GM23338 (cell line): ENCODE measurements around the gene CAMTA1. TPM values are rescaled to one million over a fixed set of nuclear protein-coding genes. Genes with fewer than 3 reads are reported as not detected.
A peak's percentile ranks its signal among the peaks of the same experiment; 100 is the strongest.

Experiments
- ATAC-seq: fragments of 200-7000 bp; cut with Tn5 transposase; 3 replicates; pipeline ENCODE4 v1.9.1; 2020
- DNase-seq: peaks from one replicate; pipeline ENCODE4 v3.0.0-alpha.2; 2015; ENCODE audit warnings: low spot score
- H2AFZ ChIP-seq: fragments of 200-600 bp; sonication (generic); 2 replicates; pipeline ENCODE4 v1.8.0; 2016; ENCODE audit warnings: antibody characterized with exemption, mild to moderate bottlenecking, moderate library complexity
- H3F3A ChIP-seq: fragments of 200-600 bp; sonication (generic); replicated peaks from 2 replicates; pipeline ENCODE4 v1.8.0; 2017; ENCODE audit warnings: antibody characterized with exemption, mixed run types, low read depth
- H3K27ac ChIP-seq: fragments of 200-600 bp; sonication (generic); 2 replicates; pipeline ENCODE4 v1.6.1; 2016; ENCODE audit warnings: low read depth
- H3K27me3 ChIP-seq: fragments of 200-600 bp; sonication (generic); 2 replicates; pipeline ENCODE4 v1.8.0; 2016; ENCODE audit warnings: mild to moderate bottlenecking, mixed run types, moderate library complexity; ENCODE audit not compliant: insufficient read depth
- H3K36me3 ChIP-seq: fragments of 200-600 bp; sonication (generic); 2 replicates; pipeline ENCODE4 v1.8.0; 2016; ENCODE audit warnings: mild to moderate bottlenecking; ENCODE audit not compliant: insufficient read depth
- H3K4me1 ChIP-seq: fragments of 200-600 bp; sonication (generic); 2 replicates; pipeline ENCODE4 v1.8.0; 2016; ENCODE audit warnings: mild to moderate bottlenecking, moderate library complexity; ENCODE audit not compliant: insufficient read depth
- H3K4me2 ChIP-seq: fragments of 200-600 bp; sonication (generic); 2 replicates; pipeline ENCODE4 v1.7.1; 2017; ENCODE audit warnings: mixed run types
- H3K4me3 ChIP-seq: fragments of 200-600 bp; sonication (generic); 2 replicates; pipeline ENCODE4 v1.6.1; 2016; ENCODE audit warnings: mixed run types
- H3K79me2 ChIP-seq: fragments of 200-600 bp; sonication (generic); replicated peaks from 2 replicates; pipeline ENCODE4 v1.8.0; 2017; ENCODE audit warnings: mild to moderate bottlenecking; ENCODE audit not compliant: insufficient read depth
- H3K9me2 ChIP-seq: fragments of 200-600 bp; sonication (generic); 2 replicates; pipeline ENCODE4 v1.8.0; 2017; ENCODE audit not compliant: insufficient read depth
- H4K20me1 ChIP-seq: fragments of 200-600 bp; sonication (generic); replicated peaks from 2 replicates; pipeline ENCODE4 v1.8.0; 2017; ENCODE audit warnings: mild to moderate bottlenecking; ENCODE audit not compliant: insufficient read depth
- H3K27ac Mint-ChIP-seq: 2 replicates; pipeline ENCODE4 v1.8.0; 2020; ENCODE audit warnings: inconsistent platforms, mild to moderate bottlenecking, moderate library complexity, mixed read lengths
- H3K27me3 Mint-ChIP-seq: 3 replicates; pipeline ENCODE4 v1.8.0; 2022; ENCODE audit warnings: low read depth, mild to moderate bottlenecking, moderate library complexity, mixed read lengths, inconsistent platforms; ENCODE audit not compliant: insufficient read depth, poor library complexity
- H3K36me3 Mint-ChIP-seq: 3 replicates; pipeline ENCODE4 v1.8.0; 2021; ENCODE audit warnings: low read depth, mild to moderate bottlenecking, inconsistent platforms, moderate library complexity, mixed read lengths
- H3K4me1 Mint-ChIP-seq: 3 replicates; pipeline ENCODE4 v1.8.0; 2020; ENCODE audit warnings: mild to moderate bottlenecking, inconsistent platforms, mixed read lengths
- H3K4me3 Mint-ChIP-seq: 3 replicates; pipeline ENCODE4 v1.8.0; 2021; ENCODE audit warnings: moderate library complexity, mild to moderate bottlenecking, inconsistent platforms, mixed read lengths
- H3K9me3 Mint-ChIP-seq: 3 replicates; pipeline ENCODE4 v1.8.0; 2020; ENCODE audit warnings: moderate library complexity, mild to moderate bottlenecking, inconsistent platforms, mixed read lengths
- EZH2 ChIP-seq: fragments of 200-600 bp; sonication (generic); IDR thresholded peaks from one replicate; pipeline ENCODE4 v1.8.0; 2017; ENCODE audit warnings: antibody characterized with exemption, mild to moderate bottlenecking, low read depth; ENCODE audit not compliant: unreplicated experiment
- EZH2phosphoT487 ChIP-seq: fragments of 200-600 bp; sonication (generic); IDR thresholded peaks from one replicate; pipeline ENCODE4 v1.8.1; 2018; ENCODE audit warnings: antibody characterized with exemption; ENCODE audit not compliant: unreplicated experiment
- JUNB ChIP-seq: IDR thresholded peaks from one replicate; pipeline ENCODE4 v1.6.1; 2016; ENCODE audit warnings: antibody characterized with exemption; ENCODE audit not compliant: unreplicated experiment
- NANOG ChIP-seq: IDR thresholded peaks from 2 replicates; pipeline ENCODE4 v1.6.1; 2016; ENCODE audit warnings: antibody characterized with exemption, borderline replicate concordance
- POLR2AphosphoS5 ChIP-seq: IDR thresholded peaks from 2 replicates; pipeline ENCODE4 v1.6.1; 2016; ENCODE audit warnings: antibody characterized with exemption, low read depth
- STAT1 ChIP-seq: IDR thresholded peaks from one replicate; pipeline ENCODE4 v1.6.1; 2016; ENCODE audit warnings: antibody characterized with exemption; ENCODE audit not compliant: unreplicated experiment
- ZNF114 ChIP-seq: fragments of 250-450 bp; sonication (Bioruptor Pico); IDR thresholded peaks from 2 replicates; pipeline ENCODE4 v1.5.0; 2020; ENCODE audit warnings: mild to moderate bottlenecking, moderate library complexity
- polyA plus RNA-seq: library from polyadenylated mRNA; unstranded; fragments of >200 nt; fragmentation: Nextera tagmentation; extraction: Ambion mirVana; gene quantifications from 2 replicates; pipeline ENCODE4 v1.2.1, GENCODE V29; 2016
- total RNA-seq: library from RNA; depleted of rRNA; stranded (reverse); fragments of >200 nt; shearing (Covaris generic); gene quantifications from 2 replicates; pipeline ENCODE4 v1.2.3, GENCODE V29; 2014
- TF ChIP-seq, protein P1 (sequence below): IDR thresholded peaks from 2 replicates; pipeline ENCODE4 v1.6.1; 2016; ENCODE audit warnings: antibody characterized with exemption
- TF ChIP-seq, protein P2 (sequence below): IDR thresholded peaks from one replicate; pipeline ENCODE4 v1.6.1; 2018; ENCODE audit warnings: antibody characterized with exemption; ENCODE audit not compliant: unreplicated experiment
- TF ChIP-seq, protein P3 (sequence below), 2 experiments: fragments of 200-600 bp in 1 of 2; sonication (generic) in 1 of 2; conservative IDR thresholded peaks; 2 replicates each; pipeline versions ENCODE4 v1.5.1 to v1.6.1; 2016 to 2017; ENCODE audit warnings: antibody characterized with exemption in 2 of 2, low read depth in 2 of 2, mild to moderate bottlenecking in 2 of 2, moderate library complexity in 1 of 2

CAMTA1 gene
- total and polyA plus RNA-seq, 2 experiments from 2014 or later = 115 to 519 TPM

- no peaks in the 10 kb centered on the region for H3K9me2 ChIP-seq
- Mint-ChIP-seq H3K4me1 (peaks cover 12% of the 10 kb centered on the region), H3K27ac (peak overlapping the region; percentile 45; the same call in 1 of the 2 replicates), H3K36me3 (no peaks in the 10 kb centered on the region), H3K4me3 (no peak overlapping the region; the same call in 2 of the 3 replicates), H3K9me3 (no peaks in the 10 kb centered on the region), H3K27me3 (peaks cover 6% of the 10 kb centered on the region)
- H4K20me1 ChIP-seq = no peaks in the 10 kb centered on the region
- H3K36me3 ChIP-seq = no peaks in the 10 kb centered on the region
- H3K4me3 ChIP-seq = no peak overlapping the region
- ATAC-seq (no peak), DNase-seq (no peak)
- no peaks in the 10 kb centered on the region for H3F3A ChIP-seq
- TF ChIP-seq JUNB (no peak), STAT1 (no peak), ZNF114 (no peak), NANOG (no peak), POLR2AphosphoS5 (no peak)
- TF ChIP-seq, protein P1, sequence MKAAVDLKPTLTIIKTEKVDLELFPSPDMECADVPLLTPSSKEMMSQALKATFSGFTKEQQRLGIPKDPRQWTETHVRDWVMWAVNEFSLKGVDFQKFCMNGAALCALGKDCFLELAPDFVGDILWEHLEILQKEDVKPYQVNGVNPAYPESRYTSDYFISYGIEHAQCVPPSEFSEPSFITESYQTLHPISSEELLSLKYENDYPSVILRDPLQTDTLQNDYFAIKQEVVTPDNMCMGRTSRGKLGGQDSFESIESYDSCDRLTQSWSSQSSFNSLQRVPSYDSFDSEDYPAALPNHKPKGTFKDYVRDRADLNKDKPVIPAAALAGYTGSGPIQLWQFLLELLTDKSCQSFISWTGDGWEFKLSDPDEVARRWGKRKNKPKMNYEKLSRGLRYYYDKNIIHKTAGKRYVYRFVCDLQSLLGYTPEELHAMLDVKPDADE = no peak
- TF ChIP-seq, protein P2, sequence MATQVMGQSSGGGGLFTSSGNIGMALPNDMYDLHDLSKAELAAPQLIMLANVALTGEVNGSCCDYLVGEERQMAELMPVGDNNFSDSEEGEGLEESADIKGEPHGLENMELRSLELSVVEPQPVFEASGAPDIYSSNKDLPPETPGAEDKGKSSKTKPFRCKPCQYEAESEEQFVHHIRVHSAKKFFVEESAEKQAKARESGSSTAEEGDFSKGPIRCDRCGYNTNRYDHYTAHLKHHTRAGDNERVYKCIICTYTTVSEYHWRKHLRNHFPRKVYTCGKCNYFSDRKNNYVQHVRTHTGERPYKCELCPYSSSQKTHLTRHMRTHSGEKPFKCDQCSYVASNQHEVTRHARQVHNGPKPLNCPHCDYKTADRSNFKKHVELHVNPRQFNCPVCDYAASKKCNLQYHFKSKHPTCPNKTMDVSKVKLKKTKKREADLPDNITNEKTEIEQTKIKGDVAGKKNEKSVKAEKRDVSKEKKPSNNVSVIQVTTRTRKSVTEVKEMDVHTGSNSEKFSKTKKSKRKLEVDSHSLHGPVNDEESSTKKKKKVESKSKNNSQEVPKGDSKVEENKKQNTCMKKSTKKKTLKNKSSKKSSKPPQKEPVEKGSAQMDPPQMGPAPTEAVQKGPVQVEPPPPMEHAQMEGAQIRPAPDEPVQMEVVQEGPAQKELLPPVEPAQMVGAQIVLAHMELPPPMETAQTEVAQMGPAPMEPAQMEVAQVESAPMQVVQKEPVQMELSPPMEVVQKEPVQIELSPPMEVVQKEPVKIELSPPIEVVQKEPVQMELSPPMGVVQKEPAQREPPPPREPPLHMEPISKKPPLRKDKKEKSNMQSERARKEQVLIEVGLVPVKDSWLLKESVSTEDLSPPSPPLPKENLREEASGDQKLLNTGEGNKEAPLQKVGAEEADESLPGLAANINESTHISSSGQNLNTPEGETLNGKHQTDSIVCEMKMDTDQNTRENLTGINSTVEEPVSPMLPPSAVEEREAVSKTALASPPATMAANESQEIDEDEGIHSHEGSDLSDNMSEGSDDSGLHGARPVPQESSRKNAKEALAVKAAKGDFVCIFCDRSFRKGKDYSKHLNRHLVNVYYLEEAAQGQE = no peak
- TF ChIP-seq, protein P3, sequence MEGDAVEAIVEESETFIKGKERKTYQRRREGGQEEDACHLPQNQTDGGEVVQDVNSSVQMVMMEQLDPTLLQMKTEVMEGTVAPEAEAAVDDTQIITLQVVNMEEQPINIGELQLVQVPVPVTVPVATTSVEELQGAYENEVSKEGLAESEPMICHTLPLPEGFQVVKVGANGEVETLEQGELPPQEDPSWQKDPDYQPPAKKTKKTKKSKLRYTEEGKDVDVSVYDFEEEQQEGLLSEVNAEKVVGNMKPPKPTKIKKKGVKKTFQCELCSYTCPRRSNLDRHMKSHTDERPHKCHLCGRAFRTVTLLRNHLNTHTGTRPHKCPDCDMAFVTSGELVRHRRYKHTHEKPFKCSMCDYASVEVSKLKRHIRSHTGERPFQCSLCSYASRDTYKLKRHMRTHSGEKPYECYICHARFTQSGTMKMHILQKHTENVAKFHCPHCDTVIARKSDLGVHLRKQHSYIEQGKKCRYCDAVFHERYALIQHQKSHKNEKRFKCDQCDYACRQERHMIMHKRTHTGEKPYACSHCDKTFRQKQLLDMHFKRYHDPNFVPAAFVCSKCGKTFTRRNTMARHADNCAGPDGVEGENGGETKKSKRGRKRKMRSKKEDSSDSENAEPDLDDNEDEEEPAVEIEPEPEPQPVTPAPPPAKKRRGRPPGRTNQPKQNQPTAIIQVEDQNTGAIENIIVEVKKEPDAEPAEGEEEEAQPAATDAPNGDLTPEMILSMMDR (conservative IDR thresholded peaks at IDR 0.05; ENCODE audit: low read depth in 2 of 2) = no peak
- H2AFZ ChIP-seq = no peak overlapping the region
- no peak overlapping the region for H3K4me2 ChIP-seq
- no peaks in the 10 kb centered on the region for H3K79me2 ChIP-seq
- no peaks in the 10 kb centered on the region for H3K4me1 ChIP-seq
- no peaks in the 10 kb centered on the region for H3K27me3 ChIP-seq
- H3K27ac ChIP-seq = no peak overlapping the region
These were observed 584.6 kb downstream of the CAMTA1 start for GRCh38 chr1:7369866-7370265.

GRCh38 chr1:7371926-7372325 is 586.7 kb downstream of the CAMTA1 start:
- no peaks in the 10 kb centered on the region for H4K20me1 ChIP-seq
- no peak for ATAC-seq
- peaks cover 6% of the 10 kb centered on the region for H3K27me3 Mint-ChIP-seq
- no peak for TF ChIP-seq ZNF114
- TF ChIP-seq, protein P2 = no peak
- TF ChIP-seq POLR2AphosphoS5 = no peak
- TF ChIP-seq NANOG = no peak
- TF ChIP-seq EZH2 = no peak
- TF ChIP-seq EZH2phosphoT487 = no peak

More at GRCh38 chr1:7371926-7372325, 586.7 kb downstream of the CAMTA1 start:
- Histone ChIP-seq H3K27ac (no peak overlapping the region), H3F3A (no peaks in the 10 kb centered on the region), H3K36me3 (no peaks in the 10 kb centered on the region), H3K4me2 (no peak overlapping the region), H3K9me2 (no peaks in the 10 kb centered on the region), H3K4me1 (no peaks in the 10 kb centered on the region), H2AFZ (no peak overlapping the region), H3K79me2 (no peaks in the 10 kb centered on the region), H3K27me3 (no peaks in the 10 kb centered on the region), H3K4me3 (no peak overlapping the region)
- no peak overlapping the region for H3K4me3 Mint-ChIP-seq
- DNase-seq = no peak
- no peak overlapping the region for H3K27ac Mint-ChIP-seq
- peaks cover 18% of the 10 kb centered on the region for H3K4me1 Mint-ChIP-seq
- H3K9me3 Mint-ChIP-seq = no peaks in the 10 kb centered on the region
- no peaks in the 10 kb centered on the region for H3K36me3 Mint-ChIP-seq
